ENCODE results near the gene LEFTY2. TPM values are rescaled to one million over a fixed set of nuclear protein-coding genes. Genes with fewer than 3 reads are reported as not detected.
"Not testable (repeated sequence)": the region's sequence is repeated elsewhere in the genome, so short reads cannot be mapped to it uniquely, and the experiment has no call there.

LEFTY2 gene
- polyA plus RNA-seq, 1 of the 3 experiments (the other 2 are of a cell fraction): not detected

- TF ChIP-seq, protein P1, sequence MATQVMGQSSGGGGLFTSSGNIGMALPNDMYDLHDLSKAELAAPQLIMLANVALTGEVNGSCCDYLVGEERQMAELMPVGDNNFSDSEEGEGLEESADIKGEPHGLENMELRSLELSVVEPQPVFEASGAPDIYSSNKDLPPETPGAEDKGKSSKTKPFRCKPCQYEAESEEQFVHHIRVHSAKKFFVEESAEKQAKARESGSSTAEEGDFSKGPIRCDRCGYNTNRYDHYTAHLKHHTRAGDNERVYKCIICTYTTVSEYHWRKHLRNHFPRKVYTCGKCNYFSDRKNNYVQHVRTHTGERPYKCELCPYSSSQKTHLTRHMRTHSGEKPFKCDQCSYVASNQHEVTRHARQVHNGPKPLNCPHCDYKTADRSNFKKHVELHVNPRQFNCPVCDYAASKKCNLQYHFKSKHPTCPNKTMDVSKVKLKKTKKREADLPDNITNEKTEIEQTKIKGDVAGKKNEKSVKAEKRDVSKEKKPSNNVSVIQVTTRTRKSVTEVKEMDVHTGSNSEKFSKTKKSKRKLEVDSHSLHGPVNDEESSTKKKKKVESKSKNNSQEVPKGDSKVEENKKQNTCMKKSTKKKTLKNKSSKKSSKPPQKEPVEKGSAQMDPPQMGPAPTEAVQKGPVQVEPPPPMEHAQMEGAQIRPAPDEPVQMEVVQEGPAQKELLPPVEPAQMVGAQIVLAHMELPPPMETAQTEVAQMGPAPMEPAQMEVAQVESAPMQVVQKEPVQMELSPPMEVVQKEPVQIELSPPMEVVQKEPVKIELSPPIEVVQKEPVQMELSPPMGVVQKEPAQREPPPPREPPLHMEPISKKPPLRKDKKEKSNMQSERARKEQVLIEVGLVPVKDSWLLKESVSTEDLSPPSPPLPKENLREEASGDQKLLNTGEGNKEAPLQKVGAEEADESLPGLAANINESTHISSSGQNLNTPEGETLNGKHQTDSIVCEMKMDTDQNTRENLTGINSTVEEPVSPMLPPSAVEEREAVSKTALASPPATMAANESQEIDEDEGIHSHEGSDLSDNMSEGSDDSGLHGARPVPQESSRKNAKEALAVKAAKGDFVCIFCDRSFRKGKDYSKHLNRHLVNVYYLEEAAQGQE (IDR thresholded peaks at IDR 0.05; ENCODE audit: low read depth, low read length): no peak
- TF ChIP-seq POLR2AphosphoS5 (IDR thresholded peaks at IDR 0.05; ENCODE audit: low read depth, low read length): no peak
- TF ChIP-seq, protein P2, sequence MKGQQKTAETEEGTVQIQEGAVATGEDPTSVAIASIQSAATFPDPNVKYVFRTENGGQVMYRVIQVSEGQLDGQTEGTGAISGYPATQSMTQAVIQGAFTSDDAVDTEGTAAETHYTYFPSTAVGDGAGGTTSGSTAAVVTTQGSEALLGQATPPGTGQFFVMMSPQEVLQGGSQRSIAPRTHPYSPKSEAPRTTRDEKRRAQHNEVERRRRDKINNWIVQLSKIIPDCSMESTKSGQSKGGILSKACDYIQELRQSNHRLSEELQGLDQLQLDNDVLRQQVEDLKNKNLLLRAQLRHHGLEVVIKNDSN (IDR thresholded peaks at IDR 0.05; ENCODE audit: borderline replicate concordance, low read depth): no peak
- TF ChIP-seq, protein P3, sequence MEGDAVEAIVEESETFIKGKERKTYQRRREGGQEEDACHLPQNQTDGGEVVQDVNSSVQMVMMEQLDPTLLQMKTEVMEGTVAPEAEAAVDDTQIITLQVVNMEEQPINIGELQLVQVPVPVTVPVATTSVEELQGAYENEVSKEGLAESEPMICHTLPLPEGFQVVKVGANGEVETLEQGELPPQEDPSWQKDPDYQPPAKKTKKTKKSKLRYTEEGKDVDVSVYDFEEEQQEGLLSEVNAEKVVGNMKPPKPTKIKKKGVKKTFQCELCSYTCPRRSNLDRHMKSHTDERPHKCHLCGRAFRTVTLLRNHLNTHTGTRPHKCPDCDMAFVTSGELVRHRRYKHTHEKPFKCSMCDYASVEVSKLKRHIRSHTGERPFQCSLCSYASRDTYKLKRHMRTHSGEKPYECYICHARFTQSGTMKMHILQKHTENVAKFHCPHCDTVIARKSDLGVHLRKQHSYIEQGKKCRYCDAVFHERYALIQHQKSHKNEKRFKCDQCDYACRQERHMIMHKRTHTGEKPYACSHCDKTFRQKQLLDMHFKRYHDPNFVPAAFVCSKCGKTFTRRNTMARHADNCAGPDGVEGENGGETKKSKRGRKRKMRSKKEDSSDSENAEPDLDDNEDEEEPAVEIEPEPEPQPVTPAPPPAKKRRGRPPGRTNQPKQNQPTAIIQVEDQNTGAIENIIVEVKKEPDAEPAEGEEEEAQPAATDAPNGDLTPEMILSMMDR (IDR thresholded peaks at IDR 0.05): no peak
Observed at GRCh38 chr1:225936523-225936922, 4.5 kb downstream of the LEFTY2 start (continued).

GRCh38 chr1:225936086-225936485, 4.9 kb downstream of the LEFTY2 start:
- H3K27ac ChIP-seq (ENCODE audit: low read depth in 2 of 2, low read length in 1 of 2); H3K9me2 ChIP-seq; POLR2A ChIA-PET; H2AFZ ChIP-seq (ENCODE audit: low read depth); H3K79me2 ChIP-seq (ENCODE audit: insufficient read depth); H3K4me2 ChIP-seq; H3K27me3 ChIP-seq (ENCODE audit: insufficient read depth); H3K36me3 ChIP-seq (replicated peaks in 1 of 2; ENCODE audit: control insufficient read depth in 1 of 2, insufficient read depth in 2 of 2, low read length in 1 of 2); H3F3A ChIP-seq (replicated peaks; ENCODE audit: insufficient read depth); H4K20me1 ChIP-seq (ENCODE audit: insufficient read depth); H3K9me3 ChIP-seq; DNase-seq; H3K9ac ChIP-seq; H3K4me3 ChIP-seq (ENCODE audit: low read depth in 2 of 2, low read length in 1 of 2): not testable (repeated sequence)
- WGBS (ENCODE audit: low lambda C conversion rate): 91% methylated on average over 8 of the region's 8 CpGs
- H3K4me1 ChIP-seq (ENCODE audit: control insufficient read depth in 1 of 2, insufficient read depth in 2 of 2, low read depth in 1 of 2, low read length in 1 of 2): peaks cover 0 to 11% of the 10 kb centered on the region in 2 experiments; a peak in 1 of 4 replicates
- CTCF ChIA-PET: interaction anchor here (1.7 to 2.7 kb wide), 2 partner anchors 461 kb away, joined by 4 to 12 read pairs; no protein-coding TSS in a partner anchor

- Histone ChIP-seq H3K27me3 (ENCODE audit: insufficient read depth) (no peaks in the 10 kb centered on the region), H3K27ac (ENCODE audit: low read depth in 2 of 2, low read length in 1 of 2) (no peak overlapping the region), H4K20me1 (ENCODE audit: insufficient read depth) (no peaks in the 10 kb centered on the region), H3K9ac (no peak overlapping the region), H3K9me3 (no peaks in the 10 kb centered on the region), H3K9me2 (no peaks in the 10 kb centered on the region), H3K4me2 (no peak overlapping the region), H3K79me2 (ENCODE audit: insufficient read depth) (no peaks in the 10 kb centered on the region), H3F3A (replicated peaks; ENCODE audit: insufficient read depth) (peaks cover 4% of the 10 kb centered on the region), H3K36me3 (replicated peaks in 1 of 2; ENCODE audit: control insufficient read depth in 1 of 2, insufficient read depth in 2 of 2, low read length in 1 of 2) (no peaks in the 10 kb centered on the region), H2AFZ (ENCODE audit: low read depth) (no peak overlapping the region), H3K4me3 (ENCODE audit: low read depth in 2 of 2, low read length in 1 of 2) (no peak overlapping the region), H3K4me1 (ENCODE audit: control insufficient read depth in 1 of 2, insufficient read depth in 2 of 2, low read depth in 1 of 2, low read length in 1 of 2) (peaks cover 0 to 3% of the 10 kb centered on the region in 2 experiments; a peak in 1 of 4 replicates)
- 93% methylated on average over 5 of the region's 5 CpGs for WGBS (ENCODE audit: low lambda C conversion rate)
- POLR2A ChIA-PET: no interaction called here
- TF ChIP-seq, protein P4, sequence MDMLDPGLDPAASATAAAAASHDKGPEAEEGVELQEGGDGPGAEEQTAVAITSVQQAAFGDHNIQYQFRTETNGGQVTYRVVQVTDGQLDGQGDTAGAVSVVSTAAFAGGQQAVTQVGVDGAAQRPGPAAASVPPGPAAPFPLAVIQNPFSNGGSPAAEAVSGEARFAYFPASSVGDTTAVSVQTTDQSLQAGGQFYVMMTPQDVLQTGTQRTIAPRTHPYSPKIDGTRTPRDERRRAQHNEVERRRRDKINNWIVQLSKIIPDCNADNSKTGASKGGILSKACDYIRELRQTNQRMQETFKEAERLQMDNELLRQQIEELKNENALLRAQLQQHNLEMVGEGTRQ (IDR thresholded peaks at IDR 0.05; ENCODE audit: borderline replicate concordance, low read depth, low read length): no peak
- TF ChIP-seq TEAD4 (IDR thresholded peaks at IDR 0.05; ENCODE audit: borderline replicate concordance, insufficient read depth): no peak
- no peak for DNase-seq
- CTCF ChIA-PET: interaction anchor here (1.5 to 1.7 kb wide), 2 partner anchors 11 to 460 kb away, joined by 4 to 5 read pairs; partner anchors contain the start of gene PYCR2
Observed at GRCh38 chr1:225934711-225935110, 6.3 kb downstream of the LEFTY2 start.

All from SK-N-SH (cell line).